Activated CD4-positive, alpha-beta T cell treated with anti-CD3 and anti-CD28 coated beads, Interleukin-2, amount 50 U/mL, for 1 hour (primary cell): Measurements from ENCODE around the gene ABO.
A peak's percentile ranks its signal among the peaks of the same experiment; 100 is the strongest.
"Not testable (repeated sequence)": the region's sequence is repeated elsewhere in the genome, so short reads cannot be mapped to it uniquely, and the experiment has no call there.

Experiments used
- DNase-seq: peaks from one replicate; pipeline ENCODE4 v3.0.0-alpha.2; 2020

ABO gene

DNA sequence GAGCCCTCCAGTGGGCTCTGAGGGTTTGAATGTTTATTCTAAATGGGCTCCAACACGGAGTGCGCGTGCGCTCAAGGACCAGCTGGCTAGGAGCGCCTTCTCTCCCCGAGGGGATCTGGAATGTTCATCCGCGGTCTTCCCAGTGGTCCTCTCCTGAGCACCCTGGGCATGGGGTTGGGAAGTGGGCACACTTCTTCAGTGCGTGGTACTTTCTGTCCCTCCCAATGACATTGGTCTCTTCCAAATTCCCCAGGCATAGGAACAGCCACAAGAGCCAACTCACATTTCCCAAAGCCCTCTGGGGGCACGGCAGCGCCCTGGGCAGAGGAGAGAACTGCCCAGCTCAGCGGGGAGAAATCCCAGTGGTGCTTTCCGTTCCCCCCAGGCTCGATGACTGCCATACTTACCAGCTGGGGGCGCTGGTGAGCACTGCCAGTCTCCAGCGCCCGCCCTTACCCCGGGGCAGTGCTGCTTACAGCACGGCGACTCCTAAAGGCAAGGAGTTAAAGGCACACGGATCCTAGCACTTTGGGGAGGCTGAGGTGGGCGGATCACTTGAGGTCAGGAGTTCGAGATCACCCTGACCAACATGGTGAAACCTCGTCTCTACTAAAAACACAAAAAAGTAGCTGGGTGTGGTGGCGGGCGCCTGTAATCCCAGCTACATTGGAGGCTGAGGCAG lies 36.0 kb downstream of the ABO start:
- DNase-seq, result peak; percentile 66

DNA sequence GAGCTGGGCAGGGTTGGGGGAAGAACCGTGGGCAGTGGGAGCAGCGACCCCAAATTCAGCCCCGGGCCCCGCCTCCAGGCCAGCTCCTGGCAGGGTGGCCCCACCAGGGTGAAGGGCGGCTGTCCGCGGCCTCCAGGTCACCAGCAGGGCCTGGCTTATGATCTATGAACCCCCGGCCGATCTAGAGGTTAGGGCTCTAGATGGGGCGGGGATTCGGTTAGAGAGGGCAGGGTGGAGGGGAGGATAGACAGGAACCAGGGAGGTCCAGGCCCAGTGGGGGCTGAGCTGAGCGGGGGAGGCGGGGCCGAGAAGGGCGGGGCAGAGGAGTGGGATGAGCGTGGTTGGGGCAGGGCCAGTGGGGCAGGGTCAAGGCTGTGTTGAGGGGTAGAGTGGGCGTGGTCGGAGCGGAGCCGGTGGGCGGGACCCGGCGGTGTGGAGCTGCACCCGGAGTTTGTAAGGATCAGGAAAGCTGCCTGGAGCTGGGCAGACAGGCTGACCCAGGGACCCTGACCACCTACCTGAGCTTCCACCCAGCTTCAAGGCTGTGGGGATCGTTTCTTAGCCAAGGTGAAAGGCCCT lies 36.6 kb downstream of the ABO start:
- peak; percentile 20 for DNase-seq

DNA sequence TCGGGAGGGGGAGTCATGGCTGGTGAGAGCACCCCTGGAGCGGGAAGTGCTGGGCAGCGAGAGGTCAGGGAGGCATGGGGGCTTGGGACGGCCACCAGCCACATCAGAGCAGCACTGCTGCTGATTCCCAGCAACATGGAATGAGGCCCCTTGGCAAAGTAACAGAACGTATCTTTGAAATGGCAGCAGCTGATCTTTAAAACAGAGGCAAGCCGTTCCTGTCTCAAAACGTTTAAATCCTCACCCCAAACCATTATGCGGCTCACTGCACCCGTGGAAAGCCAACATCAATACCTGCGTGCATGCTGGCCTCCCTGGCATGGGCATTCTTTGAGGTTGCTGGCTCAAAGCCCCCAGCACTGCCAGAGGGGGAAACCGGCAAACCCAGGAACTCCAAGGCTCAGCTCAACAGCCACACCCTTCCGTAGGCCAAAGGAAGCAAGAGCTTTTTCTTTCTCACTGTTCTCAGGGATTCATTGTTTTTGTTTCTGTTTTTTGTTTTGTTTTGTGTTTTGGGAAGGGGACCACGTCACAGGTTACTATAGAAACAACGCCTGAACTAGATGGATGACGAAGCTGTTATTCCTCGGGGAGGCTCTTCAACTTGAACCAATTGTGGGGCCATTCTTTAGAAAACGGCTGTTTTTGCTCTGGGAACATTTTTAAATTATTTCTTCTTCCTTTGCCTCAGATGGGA lies 37.8 kb downstream of the ABO start:
- no peak for DNase-seq

DNA sequence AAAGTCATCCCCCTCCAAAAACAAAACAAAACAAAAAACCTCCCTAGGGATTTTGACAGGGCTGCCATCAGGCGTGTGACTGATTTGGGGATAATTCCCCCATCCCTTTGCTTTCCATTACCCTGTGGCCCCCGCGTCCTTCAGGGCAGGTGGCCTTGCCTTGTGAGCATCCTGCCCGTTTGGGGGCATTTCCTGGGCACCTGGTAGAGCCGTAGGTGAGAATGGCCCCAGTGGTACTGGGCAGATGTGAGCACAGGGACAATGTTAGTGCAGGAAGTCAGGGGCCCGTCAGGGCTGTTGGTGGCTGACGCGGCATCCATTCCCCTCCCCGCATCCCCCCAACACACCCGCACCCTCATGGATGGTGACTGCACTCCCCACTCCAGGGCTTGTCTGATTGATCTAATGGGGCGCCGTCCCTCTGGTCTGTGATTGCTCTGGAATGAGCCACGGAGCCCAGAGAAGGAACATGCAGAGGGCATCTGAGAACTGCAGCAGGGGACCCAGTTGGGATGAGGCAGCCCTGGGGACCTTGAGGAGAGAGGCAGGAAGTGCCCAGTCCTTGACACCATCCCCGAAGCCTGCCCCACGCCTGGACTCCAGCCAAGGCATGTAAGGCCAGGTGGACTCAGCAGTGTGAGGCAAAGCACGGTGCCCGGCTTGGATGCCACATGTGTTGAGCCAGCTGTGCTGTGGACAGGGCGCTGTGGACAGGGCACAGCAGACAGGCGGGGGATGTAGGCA lies 38.5 kb downstream of the ABO start:
- DNase-seq, result not testable (repeated sequence)

DNA sequence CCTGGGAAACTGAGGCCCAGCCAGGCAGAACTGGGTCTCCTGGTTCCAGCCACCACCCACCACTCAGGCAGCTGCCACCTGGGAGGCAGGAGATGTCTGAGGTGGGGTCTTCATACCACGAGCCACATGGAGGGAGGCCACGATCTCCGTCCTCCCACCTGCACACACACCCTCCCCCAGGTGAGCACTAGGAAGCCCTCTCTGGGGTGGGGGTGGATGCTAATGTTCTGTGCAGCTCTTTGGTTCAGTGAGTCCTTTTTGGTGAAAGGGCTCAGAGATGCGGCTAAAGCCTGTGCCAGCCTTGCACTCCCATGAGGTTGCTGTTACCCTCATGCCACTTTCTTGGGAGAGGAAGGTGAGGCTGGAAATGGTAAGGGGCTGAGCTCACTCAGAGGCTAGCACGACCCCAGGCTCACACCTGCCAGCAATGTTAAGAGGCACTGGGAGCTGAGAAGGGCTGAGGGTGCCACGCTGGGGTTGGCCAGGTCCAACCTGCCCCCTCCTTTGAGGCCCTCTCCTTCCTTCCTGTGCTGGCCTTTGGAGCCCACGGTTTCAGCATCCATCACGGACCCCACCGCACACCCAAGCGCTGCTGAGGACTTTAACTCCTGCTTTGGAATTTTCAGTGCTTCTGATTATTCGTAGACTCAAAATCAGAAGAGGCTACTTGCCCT lies 39.3 kb downstream of the ABO start:
- DNase-seq, result no peak

DNA sequence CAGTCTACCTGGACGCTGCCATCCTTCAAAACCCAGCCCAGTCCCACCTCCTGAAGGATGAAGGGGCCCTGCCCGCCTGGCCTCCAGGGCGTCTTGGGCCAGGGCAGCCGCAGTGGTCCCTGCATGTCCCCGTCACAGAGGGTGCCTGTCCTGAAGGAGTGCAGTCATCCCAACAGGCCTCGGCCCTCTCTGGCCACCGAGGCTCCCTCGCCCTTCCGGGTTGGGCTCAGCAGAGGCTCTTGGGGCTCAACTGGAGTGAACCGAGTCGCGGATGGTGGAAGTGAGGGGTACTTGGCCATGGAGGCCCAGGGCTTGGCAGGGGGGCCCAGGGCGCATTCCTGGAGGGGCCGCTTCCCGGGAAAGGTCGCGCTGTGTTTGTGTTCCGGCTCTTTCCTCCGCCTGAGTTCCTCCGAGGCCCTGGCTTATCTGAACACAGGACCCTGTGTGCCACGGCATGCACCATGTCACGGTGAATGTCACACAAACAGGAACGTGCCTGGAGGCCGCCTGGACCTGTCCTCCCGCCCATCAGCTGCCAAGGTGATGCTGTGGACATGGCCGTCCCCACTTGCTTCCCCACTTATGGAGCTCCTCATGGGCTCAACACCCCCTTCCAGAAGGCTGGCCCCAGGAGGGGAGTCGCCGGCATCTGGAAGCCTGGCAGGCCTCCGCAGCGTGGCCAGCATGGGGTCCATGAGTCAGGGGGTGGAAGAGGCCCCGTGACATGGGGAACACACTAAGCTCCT lies 40.3 kb downstream of the ABO start:
- DNase-seq, result no peak

DNA sequence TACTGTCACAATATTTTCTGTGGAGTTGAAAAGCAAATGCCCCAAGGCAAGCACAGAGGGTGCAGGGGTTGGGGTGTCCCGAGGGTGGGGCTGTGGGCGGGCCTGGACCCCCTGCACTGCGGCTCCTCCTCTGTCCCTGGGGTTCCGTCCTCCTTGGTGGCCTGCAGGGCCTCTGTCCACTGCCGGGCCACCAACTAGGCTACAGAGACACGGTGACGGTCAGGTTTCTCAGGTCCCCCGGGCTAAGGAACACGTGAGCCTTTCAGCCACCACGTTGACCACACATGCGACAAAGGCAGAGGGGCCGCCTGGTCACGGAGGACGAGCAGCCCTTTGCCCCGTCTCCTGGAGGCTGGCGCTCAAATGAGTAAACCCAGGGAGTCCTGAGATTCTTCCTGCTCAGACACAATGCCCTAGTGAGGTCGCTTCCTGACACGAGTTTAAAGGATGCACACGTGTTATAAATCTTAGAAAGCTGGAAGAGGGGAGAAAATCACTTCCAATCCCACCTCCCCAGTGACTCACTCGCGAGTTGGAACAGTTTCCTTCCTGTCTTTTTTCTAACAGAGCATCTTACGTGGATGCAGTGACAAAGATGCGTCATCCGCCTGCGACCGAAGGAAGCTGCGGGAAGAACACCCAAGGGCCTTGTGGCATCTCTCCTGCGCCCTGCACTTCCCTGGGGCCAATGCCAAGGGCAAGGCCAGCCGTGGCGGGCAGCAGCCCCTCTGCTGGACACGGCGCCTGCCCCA lies 41.1 kb downstream of the ABO start:
- no peak for DNase-seq

DNA sequence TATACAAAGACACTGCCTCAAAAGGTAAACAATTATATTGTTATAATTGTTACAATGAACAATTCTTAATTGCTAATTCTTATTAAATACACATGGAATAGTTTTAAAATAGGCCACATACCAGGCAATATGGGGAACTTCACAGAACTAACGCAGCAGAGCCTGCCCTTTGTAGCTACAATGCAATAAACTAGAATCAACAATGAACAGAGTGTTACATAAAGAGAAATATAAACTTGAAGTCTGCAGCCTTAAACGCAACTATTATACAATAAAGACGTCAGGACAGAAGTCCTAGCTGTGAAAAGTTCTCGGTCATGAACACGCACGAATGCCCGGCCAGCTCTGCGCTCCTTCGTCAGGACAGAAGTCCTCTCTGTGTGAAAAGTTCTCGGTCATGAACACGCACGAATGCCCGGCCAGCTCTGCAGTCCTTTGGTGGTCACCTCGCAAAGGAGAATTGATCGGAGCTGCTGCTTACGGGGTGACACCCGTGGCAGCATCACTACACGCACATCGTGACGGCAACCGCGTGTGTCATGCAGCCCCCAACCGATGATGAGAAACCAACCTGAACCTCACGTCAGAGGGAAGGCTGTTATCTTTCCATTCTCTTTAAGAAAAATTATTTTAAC lies 43.0 kb downstream of the ABO start:
- DNase-seq, result not testable (repeated sequence)

DNA sequence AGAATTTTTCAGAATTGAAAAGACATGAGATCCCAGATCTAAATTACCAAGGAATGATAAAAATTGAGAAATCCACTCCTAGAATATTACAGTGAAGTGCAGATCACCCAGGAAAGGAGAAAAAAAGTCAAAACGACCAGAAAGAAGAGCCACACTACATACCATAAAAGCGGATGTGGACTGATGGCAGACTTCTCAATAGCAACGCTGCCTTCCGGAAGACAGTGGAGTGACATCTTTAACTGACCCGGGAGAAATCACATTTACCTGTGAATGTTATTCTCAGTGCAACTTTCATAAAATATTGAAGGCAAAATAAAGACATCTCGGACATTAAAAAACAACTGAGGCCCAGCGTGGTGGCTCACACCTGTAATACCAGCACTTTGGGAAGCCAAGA lies 44.5 kb downstream of the ABO start:
- not testable (repeated sequence) for DNase-seq

DNA sequence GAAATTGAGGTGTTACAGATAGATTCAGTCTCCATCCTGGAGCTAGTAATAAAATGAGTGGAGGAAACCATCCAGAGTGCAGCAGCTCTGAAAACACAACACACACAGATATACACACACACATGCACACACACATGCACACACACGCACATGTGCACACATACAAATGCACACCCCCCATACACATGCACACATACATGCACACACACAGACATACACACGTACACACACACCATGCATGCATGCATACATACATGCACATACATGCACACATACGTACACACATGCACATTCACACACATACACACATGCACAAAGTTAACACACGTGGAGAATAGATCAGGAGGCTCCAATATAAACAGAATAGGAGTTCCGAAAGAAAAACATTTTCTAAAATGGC lies 44.9 kb downstream of the ABO start:
- DNase-seq, result no peak

DNA sequence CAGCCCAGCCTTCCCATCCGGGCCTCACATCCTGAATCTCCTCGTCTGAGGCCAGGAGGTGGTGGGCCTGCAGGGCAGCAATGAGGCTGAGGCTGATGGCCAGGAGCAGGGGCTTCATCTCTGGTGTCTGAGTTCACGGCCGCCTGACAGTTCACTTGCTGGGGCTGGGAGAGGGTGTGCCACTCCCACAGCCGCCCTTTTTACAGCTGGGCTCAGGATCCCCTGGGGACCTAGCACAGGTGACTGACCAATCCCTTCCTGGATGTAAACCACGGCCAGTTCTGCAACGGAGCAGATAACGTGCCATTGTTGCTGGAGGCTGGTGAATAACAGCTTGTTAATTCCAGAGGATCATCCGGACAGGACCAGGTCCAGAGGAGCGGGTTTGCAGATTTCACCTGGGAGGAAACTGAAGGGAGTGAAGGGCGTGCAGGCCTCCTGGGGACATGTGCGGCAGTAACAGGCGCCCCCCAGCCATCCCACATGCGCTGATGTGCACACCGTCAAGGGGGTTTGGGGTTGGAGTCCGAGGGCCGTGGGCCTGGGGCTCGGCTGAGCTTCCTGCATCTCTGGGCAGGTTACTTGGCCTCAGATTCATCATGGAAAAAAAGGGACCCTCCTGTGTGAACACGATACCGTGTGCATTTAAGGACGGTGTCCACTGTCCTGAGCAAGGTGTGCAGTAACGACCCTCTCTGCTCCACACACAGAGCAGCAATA lies 46.4 kb downstream of the ABO start:
- DNase-seq, result not testable (repeated sequence)

DNA sequence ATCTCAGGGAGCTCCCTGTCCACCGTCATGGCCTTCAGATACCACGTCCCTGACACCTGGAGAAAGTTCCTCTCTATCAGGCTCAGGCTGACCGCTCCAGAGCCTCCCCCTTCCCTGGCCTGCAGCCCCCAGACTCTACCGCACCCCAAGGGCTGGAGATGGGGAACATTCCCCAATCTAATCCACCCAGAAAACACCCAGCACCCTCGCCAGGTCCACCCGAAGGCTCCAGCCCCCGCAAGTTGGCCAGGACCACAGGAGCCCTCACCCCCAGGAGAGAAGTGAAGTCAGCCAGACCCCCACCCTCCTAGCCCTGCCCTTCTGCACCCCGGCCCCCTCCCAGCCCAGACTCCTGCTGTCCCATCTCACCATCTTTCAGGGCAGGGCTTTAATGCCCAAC lies 47.0 kb downstream of the ABO start:
- DNase-seq, result not testable (repeated sequence)

DNA sequence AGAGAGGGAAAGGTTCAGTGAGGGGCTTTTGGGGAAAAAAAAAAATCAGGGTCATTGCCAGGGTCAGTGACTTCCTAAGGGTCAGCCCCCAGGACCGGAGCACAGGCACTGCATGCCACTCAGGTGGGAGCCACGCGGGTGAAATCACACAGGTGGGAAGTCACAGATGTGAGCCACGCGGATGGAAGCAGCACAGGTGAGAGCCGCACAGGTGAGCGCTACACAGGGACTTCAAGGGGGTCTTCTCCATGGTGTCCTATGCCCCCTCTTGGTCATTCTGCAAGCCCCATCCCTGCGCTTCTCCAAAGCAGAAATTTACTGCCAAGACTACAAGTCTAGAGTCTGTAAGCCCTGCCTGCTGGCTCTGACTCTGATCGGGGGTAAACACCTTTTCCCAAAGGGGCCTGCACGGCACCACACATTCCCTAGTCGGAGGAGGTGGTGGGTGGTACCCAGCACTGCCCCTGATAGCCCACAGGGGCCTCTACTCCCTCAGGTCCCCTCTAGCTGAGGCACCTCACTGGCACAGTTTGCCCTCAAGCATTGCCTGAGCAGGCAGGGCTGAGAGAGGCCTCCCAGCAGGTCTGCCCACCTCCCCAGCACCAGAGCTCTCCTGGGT lies 47.6 kb downstream of the ABO start:
- no peak for DNase-seq

DNA sequence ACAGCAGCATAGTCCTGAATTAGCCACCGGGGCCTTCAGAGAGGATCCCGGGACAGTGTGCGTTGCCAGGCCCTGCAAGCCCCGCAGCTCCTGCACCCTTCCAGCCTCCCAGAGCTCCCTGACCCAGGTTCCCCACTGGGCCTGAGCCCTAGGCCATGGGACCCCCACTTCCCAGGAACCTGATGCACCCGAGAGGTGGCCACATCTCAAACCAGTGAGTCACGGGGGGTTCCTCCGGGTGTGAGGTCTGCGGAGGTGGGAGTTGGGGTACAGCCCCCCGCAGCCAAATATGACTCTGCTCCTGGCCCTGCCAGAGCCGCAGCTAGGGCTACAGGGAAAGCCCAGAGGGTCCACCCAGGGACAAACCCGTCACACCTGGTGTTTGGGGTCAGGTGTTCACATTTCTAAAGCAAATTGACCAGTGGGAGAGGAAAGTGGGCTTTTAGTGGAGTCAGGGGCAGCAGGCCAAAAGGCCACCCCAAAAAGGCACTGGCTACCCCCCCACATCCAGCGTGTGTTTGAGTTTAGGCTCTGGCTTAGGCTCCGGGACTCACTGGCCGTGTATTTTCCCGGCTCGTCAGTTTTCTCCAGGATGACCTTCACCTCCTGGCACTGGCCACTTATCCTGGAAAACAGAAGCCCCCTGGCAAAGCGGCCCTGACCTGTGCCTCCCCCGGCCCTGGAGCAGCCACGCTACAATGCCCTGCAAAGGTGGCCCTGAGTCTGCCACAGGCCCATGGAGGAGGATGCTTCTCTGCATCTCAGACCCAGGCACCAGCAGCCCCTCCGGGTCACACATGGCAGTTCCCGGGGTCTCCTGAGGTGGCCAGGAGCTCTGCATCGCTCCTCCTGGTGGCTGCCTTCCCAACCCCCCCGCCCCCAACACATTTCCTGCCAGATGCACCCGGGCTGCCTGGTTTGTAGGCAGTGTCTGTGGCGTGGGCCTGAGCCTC lies 48.5 kb downstream of the ABO start:
- no peak for DNase-seq

DNA sequence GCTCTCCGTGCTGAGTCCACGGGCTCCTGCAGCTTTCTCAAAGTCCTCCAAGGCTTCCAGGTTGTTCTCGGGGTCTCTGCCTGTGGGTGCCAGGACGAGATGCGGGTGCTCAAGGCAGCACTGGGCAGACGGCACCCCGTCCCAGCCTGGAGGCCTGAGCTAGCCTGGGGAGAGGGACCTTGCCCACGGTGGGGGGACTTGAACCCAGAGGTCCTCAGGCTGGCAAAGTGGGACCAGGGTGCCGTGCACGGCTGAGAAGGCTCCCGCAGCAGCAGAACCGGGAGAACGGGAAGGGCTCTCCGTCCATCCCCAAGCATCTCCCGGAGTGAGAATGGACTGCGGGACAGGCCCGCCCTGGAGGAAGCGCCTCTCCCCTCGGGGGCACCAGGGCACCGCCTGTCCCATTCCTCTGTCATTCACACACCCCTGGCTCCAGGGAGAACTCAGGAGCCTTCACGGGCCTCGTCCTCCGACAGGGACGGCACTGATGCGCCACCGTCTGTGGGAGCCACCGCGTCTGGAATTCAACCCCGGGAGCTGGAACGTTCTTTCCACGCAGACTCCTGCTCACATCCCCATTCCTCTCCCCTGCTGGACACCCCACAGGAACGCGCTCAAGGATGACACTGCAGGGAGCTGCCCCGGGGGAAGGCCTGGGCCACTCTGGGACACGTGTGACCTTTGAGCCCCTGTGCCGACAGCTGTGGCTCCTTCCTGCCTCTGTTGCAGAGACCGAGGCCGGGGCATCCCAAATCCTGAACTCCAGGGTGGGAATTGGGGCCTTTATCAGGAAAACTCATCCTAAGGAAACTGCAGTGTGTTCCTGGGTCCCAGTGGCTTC lies 49.6 kb downstream of the ABO start:
- no peak for DNase-seq

DNA sequence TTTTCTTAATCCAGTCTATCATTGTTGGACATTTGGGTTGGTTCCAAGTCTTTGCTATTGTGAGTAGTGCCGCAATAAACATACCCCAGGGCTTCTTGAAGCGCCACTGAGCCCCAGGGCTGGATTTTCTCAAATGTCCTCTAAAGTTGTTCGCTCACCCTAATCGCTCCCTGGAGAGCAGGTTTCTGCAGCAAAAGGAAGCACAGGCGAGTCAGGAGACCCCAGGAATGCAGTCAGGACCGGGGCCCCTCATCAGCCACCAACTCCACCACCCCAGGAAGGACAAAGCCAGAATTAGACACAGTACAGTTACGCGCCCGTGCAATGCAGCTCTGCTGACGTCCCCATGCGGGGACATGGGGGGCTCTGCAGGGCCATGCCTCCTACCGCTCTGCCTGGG lies 50.2 kb downstream of the ABO start:
- no peak for DNase-seq

DNA sequence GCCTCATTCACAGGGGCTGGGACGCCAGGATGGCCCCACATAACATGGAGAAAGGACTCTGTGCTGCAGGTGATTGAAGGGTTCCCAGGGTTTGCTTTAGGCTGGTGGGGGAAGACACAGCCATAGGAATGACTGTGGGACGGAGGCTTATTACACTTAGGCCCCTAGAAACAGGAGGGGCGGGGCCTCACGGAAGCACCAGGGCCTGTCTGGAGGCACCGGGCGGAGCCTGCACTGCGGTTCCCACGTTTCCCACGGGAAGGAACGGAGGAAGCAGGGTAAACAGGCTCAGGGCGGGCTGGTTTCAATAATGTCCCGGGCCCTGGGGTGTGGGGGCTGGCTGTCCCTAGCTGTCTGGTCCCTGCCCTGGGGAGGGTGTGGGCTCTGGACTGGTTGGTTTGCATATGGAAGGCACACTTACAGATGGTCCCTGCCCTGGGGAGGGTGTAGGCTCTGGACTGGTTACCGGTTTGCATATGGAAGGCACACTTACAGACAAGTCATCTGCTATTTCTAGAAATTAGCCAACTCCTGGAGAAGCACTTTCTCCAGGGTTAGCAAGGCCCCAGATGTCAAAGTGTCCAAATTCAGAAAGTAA lies 51.7 kb downstream of the ABO start:
- DNase-seq, result not testable (repeated sequence)
